Ascending aorta (tissue), 2 donors: ENCODE measurements around the gene FN3KRP. TPM values are rescaled to one million over a fixed set of nuclear protein-coding genes. Genes with fewer than 3 reads are reported as not detected.

ENCODE experiments used
- DNase-seq, 2 donors: peaks; one replicate each; pipeline ENCODE4 v3.0.0-alpha.2; 2019; ENCODE audit warnings: low spot score in 2 of 2
- H3K27ac ChIP-seq, 2 donors: fragments of 200-600 bp; sonication (generic); one replicate each; pipeline ENCODE4 v1.5.1; 2016 to 2017; ENCODE audit warnings: mild to moderate bottlenecking in 1 of 2
- H3K27me3 ChIP-seq: fragments of 200-600 bp; sonication (generic); one replicate; pipeline ENCODE4 v1.5.1; 2017
- H3K36me3 ChIP-seq, 2 donors: fragments of 200-600 bp; sonication (generic); one replicate each; pipeline ENCODE4 v1.5.1; 2016
- H3K4me1 ChIP-seq, 2 donors: fragments of 200-600 bp; sonication (generic); one replicate each; pipeline ENCODE4 v1.5.1; 2016 to 2017; ENCODE audit warnings: mild to moderate bottlenecking in 1 of 2
- H3K4me3 ChIP-seq, 2 donors: fragments of 200-600 bp; sonication (generic); one replicate each; pipeline ENCODE4 v1.5.1; 2016 to 2017; ENCODE audit warnings: mild to moderate bottlenecking in 1 of 2
- H3K9me3 ChIP-seq, 2 donors: fragments of 200-600 bp; sonication (generic); one replicate each; pipeline ENCODE4 v1.5.1; 2016
- intact Hi-C: fragments of 100-400 bp; cut with DNase I; formaldehyde crosslinking; loops from one replicate; pipeline ENCODE4 v1.15.1; 2023
- total RNA-seq: library from RNA; depleted of rRNA; stranded (reverse); fragments of >200 nt; gene quantifications from one replicate; pipeline ENCODE4 v1.1.0, GENCODE V29; 2016
- TF ChIP-seq, protein P1 (sequence below), 3 experiments: fragments of 200-600 bp in 2 of 3; fragments of 450-650 bp in 1 of 3; sonication (generic) in 2 of 3; IDR thresholded peaks; one replicate each; pipeline ENCODE4 v1.5.1; 2016 to 2019; ENCODE audit warnings: antibody characterized with exemption in 3 of 3, mild to moderate bottlenecking in 1 of 3, moderate library complexity in 1 of 3

Gene FN3KRP
- total RNA-seq, 1 donor from 2014 or later, result 21.0 TPM

- H3K27ac ChIP-seq, result no peak overlapping the region
- H3K27me3 ChIP-seq, result no peaks in the 10 kb centered on the region
- intact Hi-C loops, result no loop called here
- H3K9me3 ChIP-seq, result peaks cover 6 to 9% of the 10 kb centered on the region in 2 donors
- TF ChIP-seq, protein P1, sequence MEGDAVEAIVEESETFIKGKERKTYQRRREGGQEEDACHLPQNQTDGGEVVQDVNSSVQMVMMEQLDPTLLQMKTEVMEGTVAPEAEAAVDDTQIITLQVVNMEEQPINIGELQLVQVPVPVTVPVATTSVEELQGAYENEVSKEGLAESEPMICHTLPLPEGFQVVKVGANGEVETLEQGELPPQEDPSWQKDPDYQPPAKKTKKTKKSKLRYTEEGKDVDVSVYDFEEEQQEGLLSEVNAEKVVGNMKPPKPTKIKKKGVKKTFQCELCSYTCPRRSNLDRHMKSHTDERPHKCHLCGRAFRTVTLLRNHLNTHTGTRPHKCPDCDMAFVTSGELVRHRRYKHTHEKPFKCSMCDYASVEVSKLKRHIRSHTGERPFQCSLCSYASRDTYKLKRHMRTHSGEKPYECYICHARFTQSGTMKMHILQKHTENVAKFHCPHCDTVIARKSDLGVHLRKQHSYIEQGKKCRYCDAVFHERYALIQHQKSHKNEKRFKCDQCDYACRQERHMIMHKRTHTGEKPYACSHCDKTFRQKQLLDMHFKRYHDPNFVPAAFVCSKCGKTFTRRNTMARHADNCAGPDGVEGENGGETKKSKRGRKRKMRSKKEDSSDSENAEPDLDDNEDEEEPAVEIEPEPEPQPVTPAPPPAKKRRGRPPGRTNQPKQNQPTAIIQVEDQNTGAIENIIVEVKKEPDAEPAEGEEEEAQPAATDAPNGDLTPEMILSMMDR (IDR thresholded peaks at IDR 0.05), result no peak
- no peaks in the 10 kb centered on the region for H3K4me1 ChIP-seq
- no peaks in the 10 kb centered on the region for H3K36me3 ChIP-seq
- no peak for DNase-seq
- no peak overlapping the region for H3K4me3 ChIP-seq
Observed at GRCh38 chr17:82678265-82678891, 38.1 kb upstream of the FN3KRP start.

GRCh38 chr17:82679586-82680465 is 36.7 kb upstream of the FN3KRP start:
- TF ChIP-seq, protein P1 (IDR thresholded peaks at IDR 0.05), result no peak
- intact Hi-C loops, result no loop called here
- DNase-seq, result no peak
- no peak overlapping the region for H3K4me3 ChIP-seq
- no peaks in the 10 kb centered on the region for H3K27me3 ChIP-seq
- no peaks in the 10 kb centered on the region for H3K36me3 ChIP-seq
- no peaks in the 10 kb centered on the region for H3K4me1 ChIP-seq
- peaks cover 6 to 9% of the 10 kb centered on the region in 2 donors for H3K9me3 ChIP-seq
- no peak overlapping the region for H3K27ac ChIP-seq

GRCh38 chr17:82681547-82681946 is 35.0 kb upstream of the FN3KRP start:
- Histone ChIP-seq H3K36me3 (no peaks in the 10 kb centered on the region), H3K27ac (no peak overlapping the region), H3K4me3 (no peak overlapping the region), H3K4me1 (no peaks in the 10 kb centered on the region), H3K27me3 (no peaks in the 10 kb centered on the region), H3K9me3 (peaks cover 6 to 9% of the 10 kb centered on the region in 2 donors)
- no peak for DNase-seq
- intact Hi-C loops, result no loop called here
- TF ChIP-seq, protein P1 (IDR thresholded peaks at IDR 0.05), result no peak

GRCh38 chr17:82683534-82683933 is 33.0 kb upstream of the FN3KRP start:
- intact Hi-C loops, result no loop called here

DNA sequence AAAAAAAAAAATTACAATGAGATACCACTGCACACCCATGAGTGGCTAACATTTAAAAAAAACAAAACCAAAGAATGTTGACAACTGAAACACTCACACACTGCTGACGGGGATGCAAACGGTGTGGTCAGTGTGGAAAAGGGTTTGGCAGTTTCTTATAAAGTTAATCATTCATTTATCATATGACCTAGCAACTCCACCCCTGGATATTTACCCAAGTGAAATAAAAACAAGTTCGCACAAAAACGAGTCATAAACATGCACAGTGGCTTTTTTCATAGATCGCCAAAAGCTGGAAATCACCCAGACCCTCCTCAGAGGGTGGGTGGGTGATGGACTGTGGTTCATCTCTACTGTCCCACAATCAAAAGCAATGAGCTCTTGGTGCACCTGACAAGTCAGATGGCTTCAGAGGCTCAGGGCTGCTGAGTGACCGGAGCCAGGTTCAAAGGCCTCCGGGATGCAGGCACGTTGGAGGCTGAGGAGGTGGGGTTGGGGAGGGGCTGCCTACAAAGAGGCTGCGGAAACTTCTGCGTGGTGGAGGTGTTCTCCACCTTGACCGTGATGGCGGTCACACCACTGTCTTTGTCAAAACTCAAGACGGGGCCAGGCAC is 32.2 kb upstream of the FN3KRP start:
- TF ChIP-seq, protein P1 (IDR thresholded peaks at IDR 0.05), result no peak
- Histone ChIP-seq H3K4me3 (no peak overlapping the region), H3K27me3 (no peaks in the 10 kb centered on the region), H3K36me3 (no peaks in the 10 kb centered on the region), H3K27ac (no peak overlapping the region), H3K4me1 (no peaks in the 10 kb centered on the region), H3K9me3 (peaks cover 6 to 9% of the 10 kb centered on the region in 2 donors)
- intact Hi-C loops, result no loop called here
- DNase-seq, result no peak

More at GRCh38 chr17:82683534-82683933, 33.0 kb upstream of the FN3KRP start:
- Histone ChIP-seq H3K4me3 (no peak overlapping the region), H3K9me3 (peaks cover 6 to 9% of the 10 kb centered on the region in 2 donors), H3K4me1 (no peaks in the 10 kb centered on the region), H3K27ac (no peak overlapping the region), H3K27me3 (no peaks in the 10 kb centered on the region), H3K36me3 (no peaks in the 10 kb centered on the region)
- TF ChIP-seq, protein P1 (IDR thresholded peaks at IDR 0.05), result no peak
- no peak for DNase-seq
